Keratinocyte (primary cell): Measurements from ENCODE around the gene TXNRD1. TPM values are rescaled to one million over a fixed set of nuclear protein-coding genes. Genes with fewer than 3 reads are reported as not detected.
"Not testable (repeated sequence)": the region's sequence is repeated elsewhere in the genome, so short reads cannot be mapped to it uniquely, and the experiment has no call there.

Source experiments
- DNase-seq: peaks from one replicate; pipeline ENCODE4 v3.0.0-alpha.2; 2011; ENCODE audit warnings: low read depth, missing footprints, low spot score
- FAIRE-seq: peaks from 2 replicates; lab custom pipeline; 2011; peaks lifted over from hg19 to GRCh38; lab: Jason Lieb, UNC
- H2AFZ ChIP-seq: 2 replicates; pipeline ENCODE4 v1.6.0; 2012; ENCODE audit warnings: low read length, control low read depth, inconsistent platforms; ENCODE audit not compliant: control insufficient read depth
- H3K27ac ChIP-seq: 2 replicates; pipeline ENCODE4 v1.5.1; 2011; ENCODE audit warnings: low read length; ENCODE audit not compliant: control insufficient read depth, insufficient read depth
- H3K27me3 ChIP-seq: 3 replicates; pipeline ENCODE4 v1.6.0; 2011; ENCODE audit warnings: low read length; ENCODE audit not compliant: control insufficient read depth, insufficient read depth; ENCODE audit errors: extremely low read depth
- H3K36me3 ChIP-seq, 2 experiments: 2 replicates in 1 of 2; 3 replicates in 1 of 2; pipeline ENCODE4 v1.5.1; 2011; ENCODE audit warnings: low read length in 2 of 2, mild to moderate bottlenecking in 1 of 2; ENCODE audit not compliant: control insufficient read depth in 2 of 2, insufficient read depth in 2 of 2; ENCODE audit errors: extremely low read depth in 1 of 2
- H3K4me1 ChIP-seq: 3 replicates; pipeline ENCODE4 v1.5.1; 2011; ENCODE audit warnings: low read length; ENCODE audit not compliant: control insufficient read depth, insufficient read depth; ENCODE audit errors: extremely low read depth
- H3K4me2 ChIP-seq: 3 replicates; pipeline ENCODE4 v1.6.0; 2011; ENCODE audit warnings: low read depth, low read length; ENCODE audit not compliant: control insufficient read depth, insufficient read depth; ENCODE audit errors: extremely low read depth
- H3K4me3 ChIP-seq, 3 experiments: fragments of 200-600 bp in 1 of 3; sonication (generic) in 1 of 3; 2 replicates in 2 of 3; 3 replicates in 1 of 3; pipeline ENCODE4 v1.5.1; 2011 to 2016; ENCODE audit warnings: low read length in 3 of 3, mild to moderate bottlenecking in 3 of 3, control low read depth in 2 of 3, inconsistent platforms in 1 of 3, low read depth in 1 of 3, mixed read lengths in 1 of 3, mixed run types in 1 of 3, moderate library complexity in 1 of 3; ENCODE audit not compliant: control insufficient read depth in 2 of 3, insufficient read depth in 2 of 3; ENCODE audit errors: extremely low read depth in 1 of 3
- H3K79me2 ChIP-seq: 2 replicates; pipeline ENCODE4 v1.6.0; 2012; ENCODE audit warnings: low read length; ENCODE audit not compliant: control insufficient read depth, insufficient read depth
- H3K9ac ChIP-seq: 3 replicates; pipeline ENCODE4 v1.6.0; 2011; ENCODE audit warnings: low read length; ENCODE audit not compliant: control insufficient read depth, insufficient read depth; ENCODE audit errors: extremely low read depth
- H3K9me1 ChIP-seq: 3 replicates; pipeline ENCODE4 v1.6.0; 2011; ENCODE audit warnings: low read length; ENCODE audit not compliant: control insufficient read depth, insufficient read depth; ENCODE audit errors: extremely low read depth
- H3K9me3 ChIP-seq: 2 replicates; pipeline ENCODE4 v1.5.1; 2012; ENCODE audit warnings: low read depth, low read length; ENCODE audit not compliant: control insufficient read depth
- H4K20me1 ChIP-seq: 3 replicates; pipeline ENCODE4 v1.6.0; 2011; ENCODE audit warnings: low read length; ENCODE audit not compliant: control insufficient read depth, insufficient read depth; ENCODE audit errors: extremely low read depth
- CTCF ChIP-seq, 3 experiments: IDR thresholded peaks in 1 of 3; conservative IDR thresholded peaks in 1 of 3; optimal IDR thresholded peaks in 1 of 3; 2 replicates in 2 of 3; 3 replicates in 1 of 3; pipeline versions ENCODE3 to v1.5.1; 2011; ENCODE audit warnings: low read length in 3 of 3, mild to moderate bottlenecking in 3 of 3, moderate library complexity in 2 of 3, control low read depth in 1 of 3, inconsistent platforms in 1 of 3; ENCODE audit not compliant: insufficient read depth in 2 of 3; ENCODE audit errors: extremely low read depth in 1 of 3
- EZH2 ChIP-seq: IDR thresholded peaks from one replicate; pipeline ENCODE4 v1.6.1; 2012; ENCODE audit warnings: inconsistent platforms, mild to moderate bottlenecking, low read length, moderate library complexity
- dilution Hi-C: fragments of 300-500 bp; cut with MboI; formaldehyde crosslinking; loops from one replicate; pipeline ENCODE4 v1.7.0; 2020; ENCODE audit warnings: low sequenced_read_pairs; ENCODE audit not compliant: extremely low pct_ligation_motif_present
- polyA plus RNA-seq, 5 experiments: library from polyadenylated mRNA; depleted of rRNA in 3 of 5; stranded (reverse) in 3 of 5; stranded (forward) in 1 of 5; unstranded in 1 of 5; fragments of >200 nt; gene quantifications; 1 replicate in 1 of 5; 2 replicates in 3 of 5; 3 replicates in 1 of 5; pipeline versions ENCODE4 v1.2.1 to v1.2.3, GENCODE V29; 2011 to 2012; ENCODE audit warnings: missing spikeins in 2 of 5, low read depth in 1 of 5, low replicate concordance in 1 of 5

Gene TXNRD1
- polyA plus RNA-seq, 1 donor (not counting 4 experiments of a cell fraction or from before 2014, with no cell fraction given) = 88.9 TPM

- H3K4me2 ChIP-seq = no peak overlapping the region
- dilution Hi-C loops = no loop called here
- no peaks in the 10 kb centered on the region for H3K27me3 ChIP-seq
- DNase-seq = no peak
- H3K79me2 ChIP-seq = no peaks in the 10 kb centered on the region
- no peak overlapping the region for H2AFZ ChIP-seq
- no peak overlapping the region for H3K4me3 ChIP-seq
- H3K36me3 ChIP-seq = no peaks in the 10 kb centered on the region
- no peak for FAIRE-seq
- H3K9ac ChIP-seq = no peak overlapping the region
- no peak overlapping the region for H3K27ac ChIP-seq
- H4K20me1 ChIP-seq = no peaks in the 10 kb centered on the region
- H3K9me1 ChIP-seq = no peaks in the 10 kb centered on the region
- TF ChIP-seq CTCF (optimal IDR thresholded peaks at IDR 0.05 in 1 of 3, IDR thresholded peaks at IDR 0.05 in 1 of 3, conservative IDR thresholded peaks at IDR 0.05 in 1 of 3; ENCODE audit: extremely low read depth in 1 of 3, insufficient read depth in 2 of 3, low read length in 3 of 3) (no peak), EZH2 (no peak)
- peaks cover 3% of the 10 kb centered on the region for H3K4me1 ChIP-seq
- no peaks in the 10 kb centered on the region for H3K9me3 ChIP-seq
Measured at GRCh38 chr12:104172570-104172947, 43.0 kb upstream of the TXNRD1 start.

GRCh38 chr12:104173804-104174203 lies 41.8 kb upstream of the TXNRD1 start:
- H3K9ac ChIP-seq, H3K9me1 ChIP-seq, H3K4me3 ChIP-seq, H3K9me3 ChIP-seq, H3K27me3 ChIP-seq, H3K4me1 ChIP-seq, H3K27ac ChIP-seq, H3K4me2 ChIP-seq, H2AFZ ChIP-seq, H3K36me3 ChIP-seq, H4K20me1 ChIP-seq, FAIRE-seq, H3K79me2 ChIP-seq, dilution Hi-C loops, DNase-seq: not testable (repeated sequence)

- Histone ChIP-seq H3K27ac (no peak overlapping the region), H3K36me3 (no peaks in the 10 kb centered on the region), H3K79me2 (no peaks in the 10 kb centered on the region), H3K9ac (no peak overlapping the region), H4K20me1 (no peaks in the 10 kb centered on the region), H3K27me3 (no peaks in the 10 kb centered on the region), H3K4me3 (no peak overlapping the region), H3K9me3 (no peaks in the 10 kb centered on the region), H2AFZ (no peak overlapping the region), H3K9me1 (no peaks in the 10 kb centered on the region), H3K4me1 (peaks cover 8% of the 10 kb centered on the region), H3K4me2 (no peak overlapping the region)
- DNase-seq = no peak
- no peak for TF ChIP-seq EZH2
- TF ChIP-seq CTCF (optimal IDR thresholded peaks at IDR 0.05 in 1 of 3, IDR thresholded peaks at IDR 0.05 in 1 of 3, conservative IDR thresholded peaks at IDR 0.05 in 1 of 3; ENCODE audit: extremely low read depth in 1 of 3, insufficient read depth in 2 of 3, low read length in 3 of 3) = no peak
- dilution Hi-C loops = no loop called here
- no peak for FAIRE-seq
Measured at GRCh38 chr12:104175726-104176247, 39.8 kb upstream of the TXNRD1 start.
